Measurements from ENCODE around the gene CAPN12.

CAPN12 gene

GRCh38 chr19:38725469-38726283, 18.6 kb downstream of the CAPN12 start:
- DNase-seq, result no peak

- no peak for DNase-seq
Measured at GRCh38 chr19:38723990-38724854, 20.1 kb downstream of the CAPN12 start.

- DNase-seq, result no peak
Measured at GRCh38 chr19:38723606-38723965, 20.7 kb downstream of the CAPN12 start.

- DNase-seq, result no peak
Measured at GRCh38 chr19:38722947-38723605, 21.2 kb downstream of the CAPN12 start.

DNA sequence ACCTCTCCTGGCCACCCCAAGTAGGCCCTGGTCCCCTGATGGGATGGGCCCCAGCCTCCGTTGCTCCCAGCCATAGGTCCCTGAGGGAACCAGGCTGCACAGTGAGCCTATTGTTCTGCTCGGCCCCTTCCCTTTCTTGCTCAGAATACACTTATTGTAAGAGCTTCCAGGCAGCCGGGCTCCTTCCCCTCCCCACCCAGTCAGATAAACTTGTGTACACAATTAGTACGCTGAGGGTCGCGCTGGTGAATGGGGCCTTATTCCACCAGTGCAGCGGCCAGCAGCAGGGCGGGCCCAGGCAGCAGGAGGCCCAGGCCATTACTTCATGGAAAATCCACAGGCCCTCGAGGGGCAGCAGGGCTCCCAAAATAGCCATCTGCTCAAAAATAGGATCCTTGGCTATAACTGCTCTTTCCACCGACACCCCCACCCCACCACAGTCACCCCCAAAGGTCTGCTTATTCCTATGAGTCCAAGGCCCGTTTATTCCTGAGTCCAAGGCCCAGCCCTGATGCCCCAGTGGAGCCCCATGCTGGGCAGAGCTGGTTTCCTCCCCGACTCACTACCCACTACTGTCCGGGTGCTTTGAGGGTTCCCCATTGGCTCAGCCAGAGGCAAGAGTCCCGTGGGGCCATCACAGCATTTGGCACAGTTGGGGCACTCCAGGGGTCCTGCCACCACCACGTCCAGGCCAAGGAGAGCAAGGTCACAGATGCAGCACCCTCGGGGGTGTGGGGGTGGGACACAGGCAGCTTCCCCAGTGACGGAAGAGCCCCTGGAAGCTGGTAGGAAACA, 22.1 kb downstream of the CAPN12 start:
- DNase-seq, result no peak

GRCh38 chr19:38721496-38721895, 22.8 kb downstream of the CAPN12 start:
- DNase-seq, result no peak

- DNase-seq, result no peak
Measured at GRCh38 chr19:38720559-38721236, 23.6 kb downstream of the CAPN12 start.

DNA sequence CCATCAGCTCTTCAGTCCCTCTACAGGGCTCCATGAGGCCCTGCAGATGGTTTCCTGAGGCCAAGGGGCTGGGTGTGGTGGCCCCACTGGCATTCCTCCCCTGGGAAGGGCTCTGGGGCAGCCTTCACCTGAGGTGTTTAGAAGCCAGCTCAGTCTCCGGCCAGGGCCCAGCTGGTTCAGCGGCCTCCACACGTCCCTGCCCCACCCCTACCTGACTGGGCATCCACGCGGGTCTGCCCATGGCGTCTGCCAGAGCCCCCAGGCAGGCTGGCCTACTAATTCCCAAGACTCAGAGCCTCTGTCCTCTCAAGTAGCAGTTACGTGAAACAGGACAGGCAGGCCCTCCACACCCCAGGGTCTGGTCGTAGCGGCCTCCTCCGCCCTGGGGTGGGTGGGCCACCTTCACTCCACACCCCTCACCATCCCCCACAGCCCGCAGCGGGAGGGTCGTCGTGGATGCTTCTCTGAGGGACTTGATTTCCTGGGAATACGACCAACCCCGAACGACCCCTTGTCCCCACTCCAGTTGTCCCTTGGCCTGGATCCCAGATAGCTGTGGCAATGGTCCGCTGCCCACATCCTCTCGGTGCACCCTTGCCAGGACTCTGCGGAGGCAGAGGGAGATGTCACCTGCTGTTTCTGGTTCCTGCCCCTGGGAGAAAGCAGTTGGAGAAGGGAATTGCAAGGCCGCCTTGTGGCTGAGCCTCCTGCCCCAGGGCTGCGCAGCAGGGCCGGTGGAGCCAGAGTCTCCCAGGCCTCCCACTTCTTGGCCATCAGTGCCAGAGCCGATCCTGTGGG, 24.3 kb downstream of the CAPN12 start:
- no peak for DNase-seq

- no peak for DNase-seq
Measured at GRCh38 chr19:38718747-38719543, 25.3 kb downstream of the CAPN12 start.

- no peak for DNase-seq
Measured at GRCh38 chr19:38717855-38718254, 26.4 kb downstream of the CAPN12 start.

- no peak for DNase-seq
Measured at GRCh38 chr19:38717051-38717450, 27.2 kb downstream of the CAPN12 start.

DNA sequence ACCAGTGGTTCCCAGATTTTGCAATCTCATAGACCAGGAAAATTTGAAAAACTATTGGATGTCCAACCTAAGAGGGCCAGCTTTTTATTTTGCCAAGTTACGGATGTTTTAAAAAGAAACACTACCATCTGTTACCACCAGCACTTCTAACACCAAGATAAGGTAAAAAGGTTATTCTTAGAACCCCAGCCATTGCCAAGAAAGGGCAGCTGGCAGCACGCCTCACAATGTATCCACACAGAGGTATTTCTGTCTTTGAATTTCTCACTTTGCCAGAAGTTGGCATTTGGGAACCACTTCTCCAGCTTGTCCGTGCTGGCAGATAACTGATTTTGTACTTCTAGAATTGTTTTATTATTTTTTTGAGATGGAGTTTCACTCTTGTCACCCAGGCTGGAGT, 28.7 kb downstream of the CAPN12 start:
- no peak for DNase-seq

DNA sequence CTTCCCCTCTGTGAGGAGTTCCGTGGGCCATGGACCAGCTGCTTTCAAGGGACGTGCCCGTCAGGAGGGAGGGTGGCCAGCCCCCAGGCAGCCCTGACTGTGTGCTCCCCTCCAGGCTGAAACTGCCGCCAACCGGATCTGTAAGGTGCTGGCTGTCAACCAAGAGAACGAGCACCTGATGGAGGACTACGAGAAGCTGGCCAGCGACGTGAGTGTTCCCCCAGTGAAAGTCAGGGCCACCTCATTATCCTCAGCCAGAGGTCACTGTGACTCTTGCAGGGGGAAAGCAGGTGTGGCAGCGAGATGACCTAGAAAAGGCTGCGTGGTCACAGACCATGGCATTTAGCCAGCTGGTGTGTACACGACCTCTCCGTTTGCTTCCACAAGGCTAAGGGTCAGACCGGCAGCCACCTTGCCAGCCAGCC, 29.9 kb downstream of the CAPN12 start:
- no peak for DNase-seq

DNA sequence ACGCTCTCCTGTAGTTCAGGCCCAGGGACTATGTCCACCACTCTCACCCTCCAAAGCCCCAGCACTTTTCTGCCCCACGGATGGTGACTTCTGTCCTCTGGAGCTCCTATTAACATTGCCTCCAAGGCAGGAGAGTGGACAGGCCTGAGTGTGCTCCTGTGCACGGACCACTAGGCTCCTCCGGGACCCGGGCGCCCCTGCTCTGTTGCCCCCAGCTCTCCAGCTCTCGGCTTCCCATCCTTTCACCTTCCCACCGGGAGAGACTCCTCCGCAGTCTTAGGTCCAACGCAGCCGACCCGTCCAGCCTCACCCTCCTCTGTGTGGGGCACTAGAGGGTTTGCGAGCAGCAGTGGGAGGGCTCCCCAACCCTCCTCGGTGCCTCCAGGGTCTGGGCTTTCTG, 30.4 kb downstream of the CAPN12 start:
- DNase-seq, result no peak

DNA sequence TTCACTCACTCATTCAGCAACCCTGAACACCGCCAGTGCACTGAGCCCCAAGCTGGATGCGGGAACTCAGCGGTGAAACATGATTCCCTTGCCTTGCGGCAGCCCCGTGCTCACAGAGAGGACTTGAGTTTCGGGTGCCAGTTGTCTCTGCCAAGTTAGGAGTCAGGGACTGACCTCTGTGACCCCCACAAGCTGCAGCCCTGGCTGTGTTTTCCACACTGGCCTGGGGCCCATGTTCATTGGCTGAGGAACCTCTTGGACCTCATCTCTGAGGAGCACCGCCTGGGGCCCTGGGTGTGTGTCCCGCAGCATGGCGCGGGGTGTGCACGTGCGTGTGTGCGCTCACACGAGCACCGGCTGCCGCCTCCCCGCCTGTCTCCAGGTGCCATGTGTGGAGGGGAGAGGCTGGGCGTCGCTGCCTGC, 31.0 kb downstream of the CAPN12 start:
- no peak for DNase-seq

GRCh38 chr19:38712161-38712748, 32.0 kb downstream of the CAPN12 start:
- DNase-seq, result no peak

DNA sequence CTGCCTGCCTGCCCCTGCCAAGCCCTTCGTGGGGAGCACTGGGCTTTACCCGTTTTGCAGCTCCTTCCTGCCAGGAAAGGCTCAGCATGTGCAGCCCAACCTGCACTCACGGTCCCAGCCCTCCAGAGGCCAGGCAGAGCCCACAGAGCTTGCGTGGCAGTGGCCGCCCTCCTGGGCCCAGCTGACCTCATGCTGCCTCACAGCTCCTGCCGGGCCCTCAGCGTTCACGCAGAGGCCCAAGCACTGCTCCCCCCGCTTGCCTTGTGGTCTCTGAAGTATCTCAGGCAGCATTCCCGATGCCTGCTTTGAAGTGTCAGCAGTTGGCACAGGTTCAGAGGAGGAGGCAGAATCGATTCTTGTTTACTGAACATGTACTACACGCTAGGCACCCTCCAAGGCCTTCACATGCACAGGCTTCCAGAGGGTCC, 32.5 kb downstream of the CAPN12 start:
- no peak for DNase-seq

DNA sequence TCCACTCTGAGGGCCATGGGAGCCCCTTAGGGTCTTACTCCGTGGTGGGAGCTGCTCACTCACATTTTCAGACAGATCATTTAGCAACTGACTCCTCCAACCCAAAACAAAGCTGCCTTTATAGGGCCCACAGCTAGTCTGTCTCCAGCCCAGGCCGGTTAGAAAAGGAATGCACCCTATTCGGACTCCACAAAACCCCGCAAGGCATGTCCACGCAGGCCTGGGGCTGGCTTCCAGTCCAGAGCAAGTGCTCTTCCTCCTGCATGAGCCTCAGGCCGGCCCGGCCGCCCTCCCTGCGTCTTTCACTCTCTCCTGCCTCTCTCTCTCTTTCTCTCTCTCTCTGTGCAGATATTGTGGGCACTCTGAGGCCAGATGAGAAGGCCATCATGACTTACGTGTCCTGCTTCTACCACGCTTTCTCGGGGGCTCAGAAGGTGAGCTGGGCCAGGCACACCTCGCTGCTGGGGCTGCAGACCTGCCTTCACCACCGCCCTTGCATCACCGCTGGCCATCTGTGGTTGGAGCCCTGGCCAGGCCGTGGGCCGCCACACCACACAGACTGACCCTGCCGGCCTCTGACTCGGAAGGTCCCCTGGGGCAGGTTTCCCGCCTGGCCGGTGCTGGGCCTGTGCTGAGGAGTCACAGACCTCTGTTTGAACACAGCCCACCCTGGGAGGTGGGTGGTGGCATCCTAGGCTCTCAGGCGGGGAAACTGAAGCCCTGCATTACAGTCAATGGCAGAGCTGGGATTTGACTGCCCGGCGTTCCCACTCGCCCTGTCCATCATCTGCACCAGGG, 33.1 kb downstream of the CAPN12 start:
- no peak for DNase-seq

DNA sequence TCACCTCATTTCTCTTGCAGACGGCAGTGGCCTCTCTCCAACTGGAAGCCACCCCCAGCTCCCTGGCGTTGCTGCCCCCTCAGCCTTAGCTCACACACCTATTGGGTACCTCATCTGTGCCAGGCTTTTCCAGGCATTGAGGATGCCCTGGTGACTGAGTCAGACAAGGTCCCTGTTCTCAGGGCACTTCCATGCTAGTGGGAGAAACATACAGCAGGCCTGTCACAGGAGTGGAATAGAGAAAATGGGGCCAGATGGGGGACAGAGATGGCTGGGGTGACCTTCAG, 33.9 kb downstream of the CAPN12 start:
- no peak for DNase-seq
